ENCODE data around the gene AKT1S1.

Gene AKT1S1

GRCh38 chr19:49880162-49880869, 3.2 kb upstream of the AKT1S1 start:
- no peak for TF ChIP-seq CTCF (IDR thresholded peaks at IDR 0.05)
- DNase-seq (ENCODE audit: low spot score): no peak

DNA sequence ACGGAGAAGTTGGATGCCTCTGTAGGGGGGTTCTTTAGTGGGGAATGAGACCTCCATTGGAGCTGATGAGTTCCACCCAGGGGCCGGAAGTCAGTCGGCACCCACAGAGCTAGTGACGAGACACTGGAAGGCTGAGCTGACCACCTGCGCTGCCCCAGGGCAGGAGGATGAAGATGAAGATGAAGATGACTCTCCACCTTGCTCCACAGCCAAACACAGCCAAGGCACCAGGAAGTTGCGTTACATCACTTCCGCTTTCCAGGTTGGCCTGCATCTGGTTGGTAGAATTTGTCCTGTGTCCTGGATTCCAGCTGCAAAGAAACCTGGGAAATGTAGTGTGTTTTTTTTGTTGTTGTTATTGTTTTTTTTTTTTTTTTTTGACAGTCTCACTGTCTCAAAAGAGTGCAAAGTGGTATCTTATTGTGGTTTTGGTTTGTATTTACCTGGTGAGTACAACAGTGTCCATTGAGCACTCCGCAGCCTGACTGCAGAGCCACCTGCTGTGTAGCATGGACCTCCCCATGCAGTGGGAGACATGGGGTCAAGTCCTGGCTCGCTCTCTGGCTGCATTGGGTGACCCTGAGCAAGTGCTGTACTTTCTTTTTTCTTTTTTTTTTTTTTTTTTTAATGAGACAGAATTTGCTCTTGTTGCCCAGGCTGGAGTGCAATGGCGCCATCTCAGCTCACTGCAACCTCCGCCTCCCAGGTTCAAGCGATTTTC, 2.2 kb upstream of the AKT1S1 start:
- no peak for DNase-seq (ENCODE audit: low spot score)
- H3K4me3 ChIP-seq: no peak overlapping the region
- no peak for TF ChIP-seq CTCF (IDR thresholded peaks at IDR 0.05)
- H3K27ac ChIP-seq: no peak overlapping the region

More at GRCh38 chr19:49880162-49880869, 3.2 kb upstream of the AKT1S1 start:
- no peak overlapping the region for H3K27ac ChIP-seq
- no peak overlapping the region for H3K4me3 ChIP-seq

DNA sequence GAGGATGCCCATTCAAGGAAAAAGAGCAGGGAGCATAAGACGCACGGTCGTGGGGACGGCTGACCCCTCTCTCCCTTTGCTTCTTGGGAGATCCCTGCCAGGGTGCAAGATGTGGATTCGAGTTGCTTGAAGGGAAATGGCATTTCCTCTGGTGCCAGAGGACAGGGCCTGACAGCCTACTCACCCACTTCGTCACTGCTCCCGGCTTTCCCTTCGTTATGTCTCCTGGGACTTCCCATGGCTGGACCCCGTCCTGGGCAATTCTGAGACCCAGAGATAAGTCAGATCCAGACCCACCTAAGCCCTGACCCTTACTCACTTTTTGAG, 1.6 kb upstream of the AKT1S1 start:
- peak overlapping the region; percentile 99 to 100 for H3K27ac ChIP-seq
- no peak for TF ChIP-seq CTCF (IDR thresholded peaks at IDR 0.05)
- peak overlapping the region; percentile 94 for H3K4me3 ChIP-seq
- DNase-seq (ENCODE audit: low spot score): no peak

GRCh38 chr19:49877879-49878743, 956 bp upstream of the AKT1S1 start:
- Histone ChIP-seq H3K27ac (peak overlapping the region; percentile 99 to 100), H3K4me3 (peak overlapping the region; percentile 94)
- TF ChIP-seq CTCF (IDR thresholded peaks at IDR 0.05): no peak
- peak; percentile 99 for DNase-seq (ENCODE audit: low spot score)

DNA sequence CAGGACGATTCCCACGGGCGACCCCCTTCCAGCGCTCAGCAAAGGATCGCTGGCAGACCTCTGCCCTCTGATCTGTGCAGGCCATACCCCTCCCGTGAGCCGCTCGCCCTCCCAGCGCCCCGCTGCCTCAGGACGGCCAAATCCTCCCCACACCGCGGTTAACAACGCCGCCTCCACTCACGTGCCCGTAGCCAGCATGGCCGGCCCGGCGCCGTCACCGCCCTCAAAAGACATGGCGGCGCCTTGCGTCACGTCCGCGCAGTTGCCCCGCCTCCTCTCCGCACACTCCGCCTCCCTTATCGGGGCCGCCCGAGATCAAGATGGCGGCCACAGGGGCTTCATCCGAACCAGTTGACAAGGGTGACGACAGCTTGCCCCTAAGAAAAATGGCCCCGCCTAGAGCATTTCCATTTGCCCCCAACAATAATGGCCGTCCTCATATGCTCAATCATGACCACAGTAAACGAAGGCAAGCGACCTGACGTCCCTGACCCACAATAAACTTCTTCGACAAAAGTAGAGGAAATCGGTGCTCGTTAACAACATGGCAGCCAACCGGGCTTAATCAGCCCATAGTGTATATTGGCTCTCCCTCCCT, 634 bp downstream of the AKT1S1 start:
- Histone ChIP-seq H3K4me3 (peak overlapping the region; percentile 94), H3K27ac (peak overlapping the region; percentile 99 to 100)
- no peak for TF ChIP-seq CTCF (IDR thresholded peaks at IDR 0.05)
- peak; percentile 99 for DNase-seq (ENCODE audit: low spot score)

DNA sequence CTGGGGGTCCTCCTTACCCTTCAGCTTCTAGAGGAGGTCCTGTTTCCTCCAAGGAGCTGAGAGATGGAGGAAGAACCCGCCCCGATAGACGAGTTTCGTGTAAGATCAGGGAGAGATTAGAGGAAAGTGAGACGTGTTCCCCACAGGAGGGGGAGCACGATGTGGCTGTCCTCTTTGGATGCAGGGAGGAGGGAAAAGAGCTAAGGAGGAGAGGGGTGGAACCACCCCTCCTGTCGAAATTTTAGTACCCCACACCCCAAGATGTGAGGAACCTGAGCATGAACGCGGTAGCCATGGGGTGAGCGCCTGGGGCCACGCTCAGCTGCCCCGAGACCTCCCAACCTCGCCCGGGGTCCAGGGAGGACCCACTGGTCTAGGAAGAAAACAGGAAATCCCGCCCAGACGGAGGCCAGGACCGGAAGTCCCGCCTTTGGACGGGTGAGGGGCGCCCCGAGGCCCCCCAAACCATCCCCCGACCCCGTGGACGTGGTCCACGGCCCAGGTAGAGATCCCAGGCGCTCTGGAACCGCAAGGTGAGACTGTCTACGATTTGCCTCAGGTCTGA, 1.2 kb downstream of the AKT1S1 start:
- TF ChIP-seq CTCF (IDR thresholded peaks at IDR 0.05): no peak

More for the DNA sequence above, 1.2 kb downstream of the AKT1S1 start:
- peak overlapping the region; percentile 99 to 100 for H3K27ac ChIP-seq
- peak overlapping the region; percentile 94 for H3K4me3 ChIP-seq
- DNase-seq (ENCODE audit: low spot score): no peak
